Mesothelial cell of epicardium (in vitro differentiated cells): ENCODE measurements around the gene PLCB1. TPM values are rescaled to one million over a fixed set of nuclear protein-coding genes. Genes with fewer than 3 reads are reported as not detected.

ENCODE experiments used
- DNase-seq, 2 experiments: peaks; one replicate each; pipeline ENCODE4 v3.0.0; 2021; ENCODE audit warnings: low spot score in 2 of 2; ENCODE audit not compliant: unreplicated experiment in 2 of 2
- H3K27ac Mint-ChIP-seq: 2 replicates; pipeline ENCODE4 v1.8.0; 2021; ENCODE audit warnings: mixed read lengths
- H3K27me3 Mint-ChIP-seq: 2 replicates; pipeline ENCODE4 v1.8.0; 2021; ENCODE audit warnings: low read depth, mixed read lengths
- H3K36me3 Mint-ChIP-seq: 2 replicates; pipeline ENCODE4 v1.8.0; 2021; ENCODE audit warnings: mixed read lengths
- H3K4me1 Mint-ChIP-seq: 2 replicates; pipeline ENCODE4 v1.8.0; 2021; ENCODE audit warnings: mixed read lengths
- H3K4me3 Mint-ChIP-seq: 2 replicates; pipeline ENCODE4 v1.8.0; 2021; ENCODE audit warnings: mild to moderate bottlenecking, moderate library complexity, mixed read lengths
- H3K9me3 Mint-ChIP-seq: 2 replicates; pipeline ENCODE4 v1.8.0; 2021; ENCODE audit warnings: mixed read lengths
- total RNA-seq: library from RNA; stranded (reverse); gene quantifications from 3 replicates; pipeline ENCODE4 v1.2.1, GENCODE V29; 2021
- TF ChIP-seq, protein P1 (sequence below): fragments of 200-600 bp; sonication (generic); IDR thresholded peaks from one replicate; pipeline ENCODE4 v1.5.0; 2021; ENCODE audit warnings: antibody characterized with exemption; ENCODE audit not compliant: unreplicated experiment

Gene PLCB1
- total RNA-seq, 1 donor from 2014 or later: 41.5 TPM

DNA sequence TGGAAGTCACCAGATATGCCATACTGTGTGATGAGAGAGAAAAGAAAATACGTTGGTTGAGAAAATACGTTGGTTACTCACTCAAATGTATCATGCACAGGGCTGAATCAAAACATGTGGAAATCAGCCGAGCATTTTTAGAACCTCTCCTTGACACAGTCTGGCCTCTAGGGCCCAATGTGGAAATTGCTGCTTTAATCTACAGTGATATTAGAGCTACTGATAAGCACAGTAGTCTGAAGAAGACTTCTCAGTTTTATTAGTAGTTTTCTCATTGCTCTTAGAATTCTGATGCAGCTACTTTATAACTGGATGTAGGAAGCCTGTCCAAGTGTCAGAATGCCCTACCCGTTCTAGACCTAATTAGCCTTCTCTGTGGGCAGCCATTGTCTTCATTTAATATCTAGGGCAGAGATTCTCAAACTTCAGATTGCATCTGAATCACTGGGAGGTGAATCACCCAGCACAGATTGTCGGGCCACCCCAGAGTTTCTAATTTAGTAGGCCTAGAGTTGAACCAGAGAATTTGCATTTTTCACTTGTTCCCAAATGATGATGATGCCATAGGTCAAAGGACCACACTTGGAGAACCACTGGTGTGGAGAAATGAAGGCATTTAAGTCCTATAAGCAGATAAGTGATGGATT lies 229.1 kb downstream of the PLCB1 start:
- Mint-ChIP-seq H3K4me3 (no peak overlapping the region), H3K4me1 (peaks cover 23% of the 10 kb centered on the region)
- DNase-seq: no peak

DNA sequence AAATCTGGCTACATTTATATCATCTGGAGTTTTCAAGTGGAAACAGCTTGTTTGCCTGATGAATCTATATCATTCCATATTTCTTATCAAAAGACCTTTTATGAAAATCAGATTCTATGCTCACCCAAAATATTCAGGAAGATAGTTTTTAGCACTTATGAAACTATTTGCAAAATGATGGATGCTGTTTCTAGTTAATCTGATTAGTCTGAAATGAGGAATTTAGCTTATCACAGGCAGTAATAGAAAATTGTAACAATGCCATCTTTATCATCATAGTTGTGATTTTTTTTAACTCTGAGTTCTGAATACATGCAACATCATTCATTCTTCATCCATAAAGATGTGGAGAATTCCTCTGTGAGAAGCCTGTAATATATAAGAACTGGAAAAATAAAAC lies 229.7 kb downstream of the PLCB1 start:
- no peak for DNase-seq
- Mint-ChIP-seq H3K4me3 (no peak overlapping the region), H3K4me1 (peaks cover 20% of the 10 kb centered on the region), H3K27ac (no peak overlapping the region), H3K9me3 (no peaks in the 10 kb centered on the region), H3K36me3 (no peaks in the 10 kb centered on the region), H3K27me3 (peaks cover 3% of the 10 kb centered on the region)
- TF ChIP-seq, protein P1, sequence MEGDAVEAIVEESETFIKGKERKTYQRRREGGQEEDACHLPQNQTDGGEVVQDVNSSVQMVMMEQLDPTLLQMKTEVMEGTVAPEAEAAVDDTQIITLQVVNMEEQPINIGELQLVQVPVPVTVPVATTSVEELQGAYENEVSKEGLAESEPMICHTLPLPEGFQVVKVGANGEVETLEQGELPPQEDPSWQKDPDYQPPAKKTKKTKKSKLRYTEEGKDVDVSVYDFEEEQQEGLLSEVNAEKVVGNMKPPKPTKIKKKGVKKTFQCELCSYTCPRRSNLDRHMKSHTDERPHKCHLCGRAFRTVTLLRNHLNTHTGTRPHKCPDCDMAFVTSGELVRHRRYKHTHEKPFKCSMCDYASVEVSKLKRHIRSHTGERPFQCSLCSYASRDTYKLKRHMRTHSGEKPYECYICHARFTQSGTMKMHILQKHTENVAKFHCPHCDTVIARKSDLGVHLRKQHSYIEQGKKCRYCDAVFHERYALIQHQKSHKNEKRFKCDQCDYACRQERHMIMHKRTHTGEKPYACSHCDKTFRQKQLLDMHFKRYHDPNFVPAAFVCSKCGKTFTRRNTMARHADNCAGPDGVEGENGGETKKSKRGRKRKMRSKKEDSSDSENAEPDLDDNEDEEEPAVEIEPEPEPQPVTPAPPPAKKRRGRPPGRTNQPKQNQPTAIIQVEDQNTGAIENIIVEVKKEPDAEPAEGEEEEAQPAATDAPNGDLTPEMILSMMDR: no peak

More for the DNA sequence above, 229.1 kb downstream of the PLCB1 start:
- peaks cover 3% of the 10 kb centered on the region for H3K27me3 Mint-ChIP-seq
- TF ChIP-seq, protein P1: no peak
- no peaks in the 10 kb centered on the region for H3K36me3 Mint-ChIP-seq
- no peaks in the 10 kb centered on the region for H3K9me3 Mint-ChIP-seq
- H3K27ac Mint-ChIP-seq: no peak overlapping the region

DNA sequence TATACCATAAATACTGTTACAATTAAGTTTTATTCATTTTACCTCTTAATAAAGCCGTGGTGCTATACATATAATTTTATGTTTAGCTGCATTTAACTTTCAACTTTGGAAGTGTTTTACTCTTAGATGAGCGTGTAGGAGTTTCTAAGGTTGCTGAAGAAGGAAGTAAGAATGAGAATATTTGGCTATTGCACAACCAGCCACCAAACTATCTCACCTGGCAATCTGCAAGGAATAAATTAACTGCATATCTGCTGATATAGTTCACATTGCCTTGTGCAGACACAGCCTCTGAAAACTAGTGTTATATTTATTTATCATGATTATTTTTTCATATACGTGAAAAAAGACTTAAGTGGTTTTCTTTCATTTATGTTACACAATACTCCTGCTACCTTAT lies 230.4 kb downstream of the PLCB1 start:
- Mint-ChIP-seq H3K27ac (no peak overlapping the region), H3K9me3 (no peaks in the 10 kb centered on the region), H3K36me3 (no peaks in the 10 kb centered on the region), H3K4me3 (no peak overlapping the region), H3K27me3 (peaks cover 3% of the 10 kb centered on the region), H3K4me1 (peaks cover 20% of the 10 kb centered on the region)
- DNase-seq: no peak
- TF ChIP-seq, protein P1: no peak

DNA sequence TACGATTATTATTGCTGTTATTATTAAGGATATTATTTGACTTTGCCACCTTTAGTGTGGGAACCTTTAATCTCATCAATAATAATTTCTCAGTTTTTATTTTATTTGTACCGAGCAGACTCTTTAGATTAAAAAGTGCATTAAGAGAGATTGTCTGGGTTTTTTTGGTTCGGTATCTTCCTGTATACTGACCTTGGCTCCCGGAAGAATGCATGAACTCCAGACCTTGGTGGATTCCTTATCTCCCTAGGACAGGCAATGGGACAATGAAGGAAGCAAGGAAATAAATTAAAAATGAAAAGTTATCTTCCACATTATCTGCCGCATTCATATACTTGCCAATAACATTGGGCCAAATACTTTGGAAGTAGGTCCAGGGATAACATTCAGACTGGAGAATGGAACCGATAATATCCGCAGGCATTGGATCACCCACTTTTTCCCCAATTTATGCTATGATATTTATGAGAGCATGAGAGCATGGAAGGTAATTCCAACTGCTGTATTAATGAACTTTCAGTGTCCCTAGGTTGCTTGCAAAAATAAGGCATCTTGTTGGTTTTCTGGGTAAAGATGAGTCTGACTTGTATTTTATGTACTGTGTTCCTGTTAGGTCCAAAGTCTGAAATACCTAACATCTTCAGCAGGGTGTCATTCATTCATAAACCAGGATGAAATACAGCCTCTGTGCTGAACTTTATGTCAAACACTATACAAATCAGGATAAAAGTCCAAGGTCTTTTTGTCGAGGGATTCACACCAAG lies 232.1 kb downstream of the PLCB1 start:
- Mint-ChIP-seq H3K4me1 (peaks cover 20% of the 10 kb centered on the region), H3K27me3 (peaks cover 8% of the 10 kb centered on the region), H3K4me3 (no peak overlapping the region), H3K27ac (no peak overlapping the region), H3K9me3 (no peaks in the 10 kb centered on the region), H3K36me3 (no peaks in the 10 kb centered on the region)
- no peak for DNase-seq
- TF ChIP-seq, protein P1: no peak

DNA sequence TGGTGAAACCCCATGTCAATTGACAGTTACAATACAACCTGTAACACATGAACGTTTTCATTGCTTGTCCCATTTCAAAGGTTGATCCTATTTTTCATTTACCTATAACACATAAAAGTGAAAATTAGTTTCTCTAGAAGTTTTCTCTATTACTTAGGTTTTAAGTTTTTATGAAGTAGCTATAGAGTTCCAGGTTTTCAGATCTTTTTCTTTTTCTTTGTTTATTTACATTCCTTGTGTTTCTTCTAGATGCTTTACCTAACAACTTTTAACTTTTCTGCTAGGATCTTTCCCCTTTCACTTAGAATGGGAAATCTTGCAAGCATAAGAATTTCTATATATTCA lies 232.6 kb downstream of the PLCB1 start:
- Mint-ChIP-seq H3K27me3 (peaks cover 10% of the 10 kb centered on the region), H3K4me3 (no peak overlapping the region), H3K27ac (no peak overlapping the region), H3K9me3 (no peaks in the 10 kb centered on the region), H3K36me3 (no peaks in the 10 kb centered on the region), H3K4me1 (peaks cover 20% of the 10 kb centered on the region)
- DNase-seq: no peak
- TF ChIP-seq, protein P1: no peak
